Caco-2 (cell line): ENCODE data around the gene USP32. TPM values are rescaled to one million over a fixed set of nuclear protein-coding genes. Genes with fewer than 3 reads are reported as not detected.

Experiments
- BruUV-seq: library from RNA; stranded (reverse); fragments of 400-500 nt; replicated peaks from 2 replicates; lab custom pipeline; 2021; lab: Mats Ljungman, UMichigan
- CTCF ChIA-PET: fragments of 300-600 bp; sonication (Branson Sonifier 250); formaldehyde crosslinking; loops from one replicate; lab custom pipeline; 2022; ENCODE audit warnings: antibody characterized with exemption; lab: Charles Lee
- POLR2A ChIA-PET: fragments of 300-600 bp; sonication (Branson Sonifier 250); formaldehyde crosslinking; loops from one replicate; lab custom pipeline; 2022; ENCODE audit warnings: antibody characterized with exemption; lab: Charles Lee
- DNase-seq, 2 experiments: peaks; one replicate each; pipeline versions ENCODE4 v3.0.0 to v3.0.0-alpha.2; 2020 to 2022
- H3K27me3 ChIP-seq: replicated peaks from 2 replicates; pipeline ENCODE4 v1.6.0; 2011; ENCODE audit warnings: low read length; ENCODE audit not compliant: control insufficient read depth, insufficient read depth
- H3K36me3 ChIP-seq: 2 replicates; pipeline ENCODE4 v1.5.1; 2011; ENCODE audit warnings: low read length; ENCODE audit not compliant: control insufficient read depth, insufficient read depth
- H3K4me1 ChIP-seq: fragments of 250-450 bp; sonication (Bioruptor Pico); 2 replicates; pipeline ENCODE4 v1.5.1; 2020; ENCODE audit warnings: mild to moderate bottlenecking
- H3K4me3 ChIP-seq: 2 replicates; pipeline ENCODE4 v1.5.1; 2011; ENCODE audit warnings: low read depth, mild to moderate bottlenecking, control low read depth, low read length
- H3K9me3 ChIP-seq: fragments of 250-450 bp; sonication (Bioruptor Pico); 2 replicates; pipeline ENCODE4 v1.5.1; 2020; ENCODE audit warnings: mild to moderate bottlenecking, moderate library complexity
- H3K27ac Mint-ChIP-seq: one replicate; pipeline ENCODE4 v1.8.0; 2022; ENCODE audit warnings: mixed read lengths; ENCODE audit not compliant: unreplicated experiment
- H3K27me3 Mint-ChIP-seq: one replicate; pipeline ENCODE4 v1.8.0; 2022; ENCODE audit warnings: mixed read lengths; ENCODE audit not compliant: insufficient read depth, unreplicated experiment
- H3K36me3 Mint-ChIP-seq: one replicate; pipeline ENCODE4 v1.8.0; 2022; ENCODE audit warnings: mild to moderate bottlenecking, mixed read lengths; ENCODE audit not compliant: insufficient read depth, unreplicated experiment
- H3K4me1 Mint-ChIP-seq: one replicate; pipeline ENCODE4 v1.8.0; 2022; ENCODE audit warnings: low read depth, mixed read lengths; ENCODE audit not compliant: unreplicated experiment
- H3K4me3 Mint-ChIP-seq: one replicate; pipeline ENCODE4 v1.8.0; 2022; ENCODE audit warnings: mild to moderate bottlenecking, moderate library complexity, mixed read lengths; ENCODE audit not compliant: unreplicated experiment
- H3K9me3 Mint-ChIP-seq: one replicate; pipeline ENCODE4 v1.8.0; 2022; ENCODE audit warnings: mixed read lengths; ENCODE audit not compliant: unreplicated experiment
- CTCF ChIP-seq, 2 experiments: fragments of 200-600 bp in 1 of 2; IDR thresholded peaks; 1 replicate in 1 of 2; 2 replicates in 1 of 2; pipeline versions ENCODE4 v1.5.1 to v1.8.0; 2011 to 2022; ENCODE audit warnings: antibody characterized with exemption in 1 of 2, control low read depth in 1 of 2, inconsistent platforms in 1 of 2, low read depth in 1 of 2, low read length in 1 of 2, mild to moderate bottlenecking in 1 of 2, moderate library complexity in 1 of 2; ENCODE audit not compliant: insufficient read depth in 1 of 2, severe bottlenecking in 1 of 2, unreplicated experiment in 1 of 2
- intact Hi-C: fragments of 100-400 bp; cut with micrococcal nuclease; formaldehyde crosslinking; loops from one replicate; pipeline ENCODE4 v1.10.0; 2022; ENCODE audit not compliant: unreplicated experiment
- total RNA-seq: library from RNA; stranded (reverse); gene quantifications from 2 replicates; pipeline ENCODE4 v1.2.3, GENCODE V29; 2022

USP32 gene
- total RNA-seq, 1 experiment from 2014 or later: 53.3 TPM

- intact Hi-C loops: no loop called here
- BruUV-seq: no TSS peak
- Histone ChIP-seq H3K4me1 (peaks cover 15% of the 10 kb centered on the region), H3K4me3 (no peak overlapping the region), H3K36me3 (no peaks in the 10 kb centered on the region), H3K27me3 (no peaks in the 10 kb centered on the region), H3K9me3 (no peaks in the 10 kb centered on the region)
- peaks cover 29% of the 10 kb centered on the region for H3K4me1 Mint-ChIP-seq
- H3K9me3 Mint-ChIP-seq: no peaks in the 10 kb centered on the region
- peak in 1 of 2 experiments; percentile 31 for DNase-seq
- no peaks in the 10 kb centered on the region for H3K27me3 Mint-ChIP-seq
- H3K4me3 Mint-ChIP-seq: no peak overlapping the region
- H3K27ac Mint-ChIP-seq: no peak overlapping the region
- TF ChIP-seq CTCF (IDR thresholded peaks at IDR 0.05; ENCODE audit: insufficient read depth in 1 of 2, low read depth in 1 of 2, low read length in 1 of 2, severe bottlenecking in 1 of 2, unreplicated experiment in 1 of 2): no peak
- POLR2A ChIA-PET: no interaction called here
- CTCF ChIA-PET: no interaction called here
- H3K36me3 Mint-ChIP-seq: no peaks in the 10 kb centered on the region
Measured at GRCh38 chr17:60138769-60139437, 253.0 kb downstream of the USP32 start.

GRCh38 chr17:60137731-60138130 is 254.2 kb downstream of the USP32 start:
- Histone ChIP-seq H3K27me3 (no peaks in the 10 kb centered on the region), H3K4me1 (peaks cover 11% of the 10 kb centered on the region), H3K4me3 (no peak overlapping the region), H3K9me3 (no peaks in the 10 kb centered on the region), H3K36me3 (no peaks in the 10 kb centered on the region)
- POLR2A ChIA-PET: no interaction called here
- H3K9me3 Mint-ChIP-seq: no peaks in the 10 kb centered on the region
- peak in 1 of 2 experiments; percentile 5 for DNase-seq
- peaks cover 17% of the 10 kb centered on the region for H3K4me1 Mint-ChIP-seq
- H3K36me3 Mint-ChIP-seq: no peaks in the 10 kb centered on the region
- CTCF ChIA-PET: interaction anchor here (0.6 kb wide), 1 partner anchor 438 kb away, joined by 3 read pairs; no protein-coding TSS in a partner anchor
- no peaks in the 10 kb centered on the region for H3K27me3 Mint-ChIP-seq
- no peak overlapping the region for H3K4me3 Mint-ChIP-seq
- intact Hi-C loops: no loop called here
- TF ChIP-seq CTCF (IDR thresholded peaks at IDR 0.05; ENCODE audit: insufficient read depth in 1 of 2, low read depth in 1 of 2, low read length in 1 of 2, severe bottlenecking in 1 of 2, unreplicated experiment in 1 of 2): no peak
- no peak overlapping the region for H3K27ac Mint-ChIP-seq
- BruUV-seq: no TSS peak

GRCh38 chr17:60135951-60136666 is 255.8 kb downstream of the USP32 start:
- no TSS peak for BruUV-seq
- no peaks in the 10 kb centered on the region for H3K27me3 Mint-ChIP-seq

More at GRCh38 chr17:60135951-60136666, 255.8 kb downstream of the USP32 start:
- Mint-ChIP-seq H3K4me3 (peak overlapping the region; percentile 94), H3K27ac (no peak overlapping the region), H3K36me3 (peaks cover 5% of the 10 kb centered on the region), H3K4me1 (peaks cover 8% of the 10 kb centered on the region), H3K9me3 (no peaks in the 10 kb centered on the region)
- Histone ChIP-seq H3K27me3 (no peaks in the 10 kb centered on the region), H3K4me1 (no peaks in the 10 kb centered on the region), H3K36me3 (no peaks in the 10 kb centered on the region), H3K9me3 (no peaks in the 10 kb centered on the region), H3K4me3 (peak overlapping the region; percentile 95)
- intact Hi-C loops: no loop called here
- ChIA-PET POLR2A (no interaction called here), CTCF (no interaction called here)
- TF ChIP-seq CTCF (IDR thresholded peaks at IDR 0.05; ENCODE audit: insufficient read depth in 1 of 2, low read depth in 1 of 2, low read length in 1 of 2, severe bottlenecking in 1 of 2, unreplicated experiment in 1 of 2): no peak
- peak in 1 of 2 experiments; percentile 24 for DNase-seq
